Coronary artery (tissue), 2 donors: ENCODE measurements around the gene PRKCE.
"Not testable (repeated sequence)": the region's sequence is repeated elsewhere in the genome, so short reads cannot be mapped to it uniquely, and the experiment has no call there.

Experiments
- DNase-seq: peaks from one replicate; pipeline ENCODE4 v3.0.0-alpha.2; 2017; ENCODE audit warnings: low spot score
- H3K27ac ChIP-seq, 2 donors: fragments of 200-600 bp; sonication (generic); one replicate each; pipeline ENCODE4 v1.5.1; 2016 to 2019
- H3K4me3 ChIP-seq: fragments of 200-600 bp; sonication (generic); 2 replicates; pipeline ENCODE4 v1.5.1; 2016; ENCODE audit warnings: mild to moderate bottlenecking, moderate library complexity
- CTCF ChIP-seq: fragments of 200-600 bp; sonication (generic); IDR thresholded peaks from one replicate; pipeline ENCODE4 v1.5.1; 2019; ENCODE audit warnings: antibody characterized with exemption

PRKCE gene

GRCh38 chr2:45713136-45713535 lies 61.7 kb downstream of the PRKCE start:
- H3K4me3 ChIP-seq = no peak overlapping the region
- H3K27ac ChIP-seq = no peak overlapping the region
- no peak for TF ChIP-seq CTCF
- DNase-seq = no peak

GRCh38 chr2:45713591-45713990 lies 62.1 kb downstream of the PRKCE start:
- H3K27ac ChIP-seq = no peak overlapping the region
- DNase-seq = no peak
- H3K4me3 ChIP-seq = no peak overlapping the region
- no peak for TF ChIP-seq CTCF

GRCh38 chr2:45714679-45715078 lies 63.2 kb downstream of the PRKCE start:
- no peak for TF ChIP-seq CTCF
- Histone ChIP-seq H3K27ac (no peak overlapping the region), H3K4me3 (no peak overlapping the region)
- no peak for DNase-seq

GRCh38 chr2:45715601-45716379 lies 64.3 kb downstream of the PRKCE start:
- no peak overlapping the region for H3K4me3 ChIP-seq
- no peak for TF ChIP-seq CTCF
- H3K27ac ChIP-seq = no peak overlapping the region
- DNase-seq = no peak

DNA sequence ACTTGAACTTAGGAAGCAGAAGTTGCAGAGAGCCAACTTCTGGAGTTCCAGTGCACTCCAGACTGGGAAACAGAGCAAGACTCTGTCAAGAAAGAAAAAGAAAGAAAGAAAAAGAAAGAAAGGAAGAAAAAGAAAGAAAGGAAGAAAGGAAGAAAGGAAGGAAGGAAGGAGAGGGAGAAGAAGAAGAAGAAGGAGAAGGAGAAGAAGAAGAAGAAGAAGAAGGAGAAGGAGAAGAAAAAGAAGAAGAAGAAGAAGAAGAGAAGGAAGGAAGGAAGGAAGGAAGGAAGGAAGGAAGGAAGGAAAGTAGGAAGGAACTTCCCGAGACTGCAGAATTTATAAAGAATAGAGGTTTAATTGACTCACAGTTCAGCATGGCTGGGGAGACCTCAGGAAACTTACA lies 65.0 kb downstream of the PRKCE start:
- DNase-seq, H3K4me3 ChIP-seq, H3K27ac ChIP-seq: not testable (repeated sequence)

DNA sequence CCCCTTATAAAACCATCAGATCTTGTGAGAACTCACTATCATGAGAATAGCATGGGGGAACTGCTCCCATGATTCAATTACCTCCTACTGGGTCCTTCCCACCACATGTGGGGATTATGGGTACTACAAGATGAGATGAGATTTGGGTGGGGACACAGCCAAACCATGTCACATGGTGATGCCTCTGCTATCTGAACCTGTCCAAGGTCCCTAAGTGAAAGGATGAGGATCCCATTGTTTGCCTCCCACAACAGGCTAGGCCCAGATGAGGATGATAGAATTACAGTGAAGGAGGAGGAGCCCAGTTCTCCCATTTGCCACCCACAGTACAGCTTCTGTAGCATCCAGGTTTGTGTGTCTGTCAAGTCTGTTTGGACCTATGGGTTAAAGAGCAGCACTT lies 65.4 kb downstream of the PRKCE start:
- no peak overlapping the region for H3K4me3 ChIP-seq
- no peak for DNase-seq

DNA sequence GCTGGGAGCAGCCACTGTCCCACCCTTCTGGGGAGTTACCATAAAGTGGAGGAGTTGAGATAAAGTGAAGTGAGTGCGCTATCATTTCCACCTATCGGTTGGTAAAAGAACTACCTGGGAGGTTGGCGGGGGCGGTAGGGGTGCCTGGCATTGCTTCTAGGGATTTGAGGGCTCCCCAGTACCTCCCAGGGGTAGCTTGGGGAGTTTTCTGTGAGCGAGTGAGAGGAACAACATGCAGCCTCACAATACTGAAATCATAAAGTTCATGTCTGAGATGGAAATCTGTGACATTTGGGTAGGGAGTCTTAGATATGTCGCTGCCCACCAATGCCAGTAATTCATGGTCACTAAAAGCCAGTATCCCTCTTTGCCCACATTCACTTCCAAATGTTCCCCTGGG lies 68.7 kb downstream of the PRKCE start:
- Histone ChIP-seq H3K4me3 (no peak overlapping the region), H3K27ac (no peak overlapping the region)
- no peak for DNase-seq
- TF ChIP-seq CTCF = no peak

More for the DNA sequence above, 65.4 kb downstream of the PRKCE start:
- TF ChIP-seq CTCF = no peak
- H3K27ac ChIP-seq = no peak overlapping the region
